Right lobe of liver (tissue), 6 donors: ENCODE measurements around the gene FOXN1. TPM values are rescaled to one million over a fixed set of nuclear protein-coding genes. Genes with fewer than 3 reads are reported as not detected.

Source experiments
- ATAC-seq, 4 donors: fragments of 200-7000 bp; cut with Tn5 transposase; one replicate each; pipeline ENCODE4 v1.9.1; 2020; ENCODE audit warnings: mild to moderate bottlenecking in 4 of 4, moderate library complexity in 4 of 4
- DNase-seq, 3 donors: peaks; one replicate each; pipeline ENCODE4 v3.0.0-alpha.2; 2020
- H3K27ac ChIP-seq, 3 donors: fragments of 200-600 bp; one replicate each; pipeline ENCODE4 v1.8.0; 2022
- H3K27me3 ChIP-seq, 2 donors: fragments of 200-600 bp; one replicate each; pipeline ENCODE4 v1.8.0; 2022
- H3K36me3 ChIP-seq, 4 donors: fragments of 200-600 bp; sonication (generic) in 1 of 4; one replicate each; pipeline versions ENCODE4 v1.5.1 to v1.8.0; 2017 to 2022; ENCODE audit warnings: control low read depth in 1 of 4
- H3K4me1 ChIP-seq, 4 donors: fragments of 200-600 bp; sonication (generic) in 1 of 4; one replicate each; pipeline versions ENCODE4 v1.5.1 to v1.8.0; 2017 to 2022; ENCODE audit warnings: control low read depth in 1 of 4
- H3K4me3 ChIP-seq, 3 donors: fragments of 200-600 bp; one replicate each; pipeline ENCODE4 v1.8.0; 2022
- H3K9me3 ChIP-seq, 4 donors: fragments of 200-600 bp; sonication (generic) in 1 of 4; one replicate each; pipeline versions ENCODE4 v1.5.1 to v1.8.0; 2017 to 2022; ENCODE audit warnings: control low read depth in 1 of 4
- POLR2A ChIP-seq: fragments of 450-650 bp; IDR thresholded peaks from one replicate; pipeline ENCODE4 v1.6.1; 2017; ENCODE audit warnings: antibody characterized with exemption, mild to moderate bottlenecking
- WGBS: methylation state at CpG from one replicate; pipeline ENCODE4 v1.1.6; 2018; ENCODE audit warnings: low coverage, low lambda C conversion rate; ENCODE audit not compliant: insufficient coverage; ENCODE audit errors: missing lambda C conversion rate; 5-methylcytosine and 5-hydroxymethylcytosine counted together
- intact Hi-C, 2 donors: fragments of 100-400 bp; cut with DNase I; formaldehyde crosslinking; loops; one replicate each; pipeline versions ENCODE4 v1.11.2 to v1.14.1; 2022
- total RNA-seq, 6 experiments: library from RNA; depleted of rRNA in 2 of 6; stranded (reverse); fragments of >200 nt in 2 of 6; fragmentation: NEBNext Ultra II Directional in 3 of 6; extraction: Animal tissue kit (Norgen Biotek cat#: 25700) in 3 of 6; gene quantifications; one replicate each; pipeline versions ENCODE4 v1.1.0 to v1.2.4, GENCODE V29; 2016 to 2023
- TF ChIP-seq, protein P1 (sequence below), 4 donors: fragments of 200-600 bp in 3 of 4; fragments of 450-650 bp in 1 of 4; IDR thresholded peaks; one replicate each; pipeline versions ENCODE4 v1.5.1 to v1.8.0; 2016 to 2022; ENCODE audit warnings: antibody characterized with exemption in 4 of 4, mild to moderate bottlenecking in 2 of 4
- donor health status: DM: no; HTN: yes; CAD: no.
- donor health status: DM: no; HTN: no; CAD: no.
- donor health status: DM: no; HTN: no; CAD: no.
- donor health status: DM: no; HTN: yes; CAD: no.
- donor health status: DM: no; HTN: yes; CAD: no.

The FOXN1 gene
- total RNA-seq, 6 experiments from 2014 or later, result not detected

DNA sequence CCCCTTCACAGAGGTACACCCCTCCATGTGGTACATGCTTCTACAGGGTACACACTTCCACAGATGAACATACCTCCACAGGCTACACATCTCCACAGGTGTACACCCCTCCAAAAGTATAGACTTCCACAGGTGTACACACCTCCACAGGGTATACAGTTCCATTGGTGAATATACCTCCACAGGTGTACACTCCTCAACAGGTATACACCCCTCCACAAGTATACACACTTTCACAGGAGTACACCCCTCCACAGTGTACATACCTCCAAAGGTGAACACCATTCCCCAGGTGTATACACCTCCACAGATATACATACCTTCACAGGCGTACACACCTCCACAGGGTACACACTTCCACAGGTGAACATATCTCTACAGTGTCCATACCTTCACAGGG lies 9.4 kb downstream of the FOXN1 start:
- Histone ChIP-seq H3K9me3 (no peaks in the 10 kb centered on the region), H3K36me3 (no peaks in the 10 kb centered on the region), H3K27me3 (no peaks in the 10 kb centered on the region), H3K4me1 (no peaks in the 10 kb centered on the region), H3K27ac (no peak overlapping the region), H3K4me3 (no peak overlapping the region)
- no peak for TF ChIP-seq POLR2A
- TF ChIP-seq, protein P1, sequence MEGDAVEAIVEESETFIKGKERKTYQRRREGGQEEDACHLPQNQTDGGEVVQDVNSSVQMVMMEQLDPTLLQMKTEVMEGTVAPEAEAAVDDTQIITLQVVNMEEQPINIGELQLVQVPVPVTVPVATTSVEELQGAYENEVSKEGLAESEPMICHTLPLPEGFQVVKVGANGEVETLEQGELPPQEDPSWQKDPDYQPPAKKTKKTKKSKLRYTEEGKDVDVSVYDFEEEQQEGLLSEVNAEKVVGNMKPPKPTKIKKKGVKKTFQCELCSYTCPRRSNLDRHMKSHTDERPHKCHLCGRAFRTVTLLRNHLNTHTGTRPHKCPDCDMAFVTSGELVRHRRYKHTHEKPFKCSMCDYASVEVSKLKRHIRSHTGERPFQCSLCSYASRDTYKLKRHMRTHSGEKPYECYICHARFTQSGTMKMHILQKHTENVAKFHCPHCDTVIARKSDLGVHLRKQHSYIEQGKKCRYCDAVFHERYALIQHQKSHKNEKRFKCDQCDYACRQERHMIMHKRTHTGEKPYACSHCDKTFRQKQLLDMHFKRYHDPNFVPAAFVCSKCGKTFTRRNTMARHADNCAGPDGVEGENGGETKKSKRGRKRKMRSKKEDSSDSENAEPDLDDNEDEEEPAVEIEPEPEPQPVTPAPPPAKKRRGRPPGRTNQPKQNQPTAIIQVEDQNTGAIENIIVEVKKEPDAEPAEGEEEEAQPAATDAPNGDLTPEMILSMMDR (IDR thresholded peaks at IDR 0.05), result no peak
- ATAC-seq (no peak), DNase-seq (no peak)
- WGBS, result 90% methylated on average over 1 of the region's 1 CpG
- intact Hi-C loops, result no loop called here

DNA sequence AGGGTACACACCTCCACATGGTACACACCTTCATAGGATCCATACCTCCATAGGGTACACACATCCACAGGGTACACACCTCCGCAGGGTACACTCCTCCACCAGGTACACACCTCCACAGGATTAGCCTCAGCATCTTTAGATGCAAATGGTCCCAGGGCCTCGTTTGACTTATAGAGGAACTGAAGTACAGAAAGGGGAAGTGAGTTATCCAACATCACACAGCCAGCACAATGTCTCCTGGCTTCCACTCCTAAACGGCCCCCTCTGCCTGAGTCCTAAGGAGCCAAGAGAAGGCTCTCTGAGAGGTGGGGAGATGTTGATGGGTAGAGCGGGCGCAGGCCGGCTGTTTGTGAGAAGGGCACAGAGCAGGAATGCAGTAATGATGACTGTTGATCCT lies 12.0 kb downstream of the FOXN1 start:
- Histone ChIP-seq H3K4me1 (no peaks in the 10 kb centered on the region), H3K4me3 (no peak overlapping the region), H3K9me3 (no peaks in the 10 kb centered on the region), H3K36me3 (no peaks in the 10 kb centered on the region), H3K27me3 (no peaks in the 10 kb centered on the region), H3K27ac (no peak overlapping the region)
- intact Hi-C loops, result no loop called here
- TF ChIP-seq, protein P1 (IDR thresholded peaks at IDR 0.05), result no peak
- TF ChIP-seq POLR2A, result no peak
- DNase-seq (no peak), ATAC-seq (peak in 1 of 4 donors; percentile 21)
- WGBS, result 44% methylated on average over 3 of the region's 6 CpGs

DNA sequence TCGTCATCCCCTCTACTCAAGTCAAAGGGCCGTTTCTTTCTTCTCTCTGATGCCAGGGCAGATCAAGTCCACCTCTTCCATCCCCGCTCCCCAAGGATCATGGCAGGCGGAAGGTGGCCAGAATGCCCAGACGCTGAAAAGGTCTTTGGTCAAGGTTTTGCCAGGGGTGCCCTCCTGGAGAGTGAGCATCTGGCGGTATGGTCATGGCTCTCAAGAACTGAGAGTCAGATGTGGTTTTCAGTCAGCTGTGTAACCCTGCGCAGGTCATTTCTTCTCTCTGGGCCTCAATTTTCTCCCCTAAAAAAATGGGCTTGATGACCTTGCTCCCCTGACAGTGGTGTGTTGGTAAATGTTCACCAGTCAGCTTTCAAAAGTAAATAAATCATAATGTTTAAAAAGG lies 12.4 kb downstream of the FOXN1 start:
- Histone ChIP-seq H3K27ac (no peak overlapping the region), H3K27me3 (no peaks in the 10 kb centered on the region), H3K36me3 (no peaks in the 10 kb centered on the region), H3K4me1 (no peaks in the 10 kb centered on the region), H3K4me3 (no peak overlapping the region), H3K9me3 (no peaks in the 10 kb centered on the region)
- 60% methylated on average over 6 of the region's 7 CpGs for WGBS
- no peak for DNase-seq
- intact Hi-C loops, result no loop called here
- no peak for ATAC-seq
- TF ChIP-seq, protein P1 (IDR thresholded peaks at IDR 0.05), result no peak
- no peak for TF ChIP-seq POLR2A

DNA sequence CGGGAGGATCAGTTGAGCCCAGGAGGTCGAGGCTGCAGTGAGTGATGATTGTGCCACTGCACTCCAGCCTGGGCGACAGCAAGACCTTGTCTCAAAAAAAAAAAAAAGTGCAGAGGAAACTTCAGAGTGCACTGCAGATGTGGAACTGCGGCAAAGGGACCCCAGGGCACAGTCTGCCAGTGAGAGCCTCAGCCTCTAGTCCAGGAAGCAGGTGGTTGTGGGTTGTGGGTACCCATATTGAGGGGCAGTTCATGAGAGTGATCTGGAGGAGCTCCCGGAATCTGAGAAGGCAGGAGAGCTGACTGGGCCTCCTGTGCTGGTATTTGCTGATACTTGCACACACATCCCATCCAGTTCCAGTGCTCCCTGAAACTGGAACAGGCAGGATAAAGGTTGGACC lies 13.1 kb downstream of the FOXN1 start:
- no peaks in the 10 kb centered on the region for H3K36me3 ChIP-seq
- TF ChIP-seq, protein P1 (IDR thresholded peaks at IDR 0.05), result no peak
- no peak for TF ChIP-seq POLR2A
- H3K27me3 ChIP-seq, result no peaks in the 10 kb centered on the region
- H3K4me1 ChIP-seq, result no peaks in the 10 kb centered on the region
- H3K9me3 ChIP-seq, result no peaks in the 10 kb centered on the region
- no peak overlapping the region for H3K4me3 ChIP-seq
- ATAC-seq (no peak), DNase-seq (no peak)
- H3K27ac ChIP-seq, result no peak overlapping the region
- intact Hi-C loops, result no loop called here
- 57% methylated on average over 5 of the region's 5 CpGs for WGBS

DNA sequence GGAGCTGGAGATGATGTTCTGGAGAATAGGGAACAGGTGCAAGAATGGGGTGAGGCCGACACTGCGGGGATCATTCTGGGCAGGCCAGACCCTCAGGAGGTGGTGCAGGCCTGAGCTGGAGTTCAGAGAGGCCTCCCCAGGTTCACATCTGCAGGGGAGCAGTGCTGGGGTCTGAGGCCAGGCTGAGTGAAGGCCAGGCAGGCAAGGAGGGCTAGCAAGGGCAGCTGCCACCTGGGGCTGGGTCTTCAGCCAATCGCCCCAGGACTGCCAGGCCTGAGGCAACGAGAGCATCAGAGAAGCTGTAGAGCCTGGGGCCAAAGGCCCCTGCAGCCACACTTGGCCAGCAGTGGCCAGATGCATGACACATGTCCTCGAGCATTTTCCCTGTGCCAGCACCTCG lies 14.5 kb downstream of the FOXN1 start:
- Histone ChIP-seq H3K36me3 (no peaks in the 10 kb centered on the region), H3K4me1 (no peaks in the 10 kb centered on the region), H3K9me3 (no peaks in the 10 kb centered on the region), H3K4me3 (no peak overlapping the region), H3K27me3 (no peaks in the 10 kb centered on the region), H3K27ac (no peak overlapping the region)
- TF ChIP-seq, protein P1 (IDR thresholded peaks at IDR 0.05), result no peak
- TF ChIP-seq POLR2A, result no peak
- ATAC-seq (no peak), DNase-seq (no peak)
- WGBS, result no CpG with 5 or more reads among the region's 6 CpGs
- intact Hi-C loops, result no loop called here
